Stimulated activated CD4-positive, alpha-beta T cell treated with anti-CD3 and anti-CD28 coated beads, Interleukin-1b, Interleukin-23, amount 100 ng/mL, for 24 hours (primary cell): ENCODE results near the gene CNGA3.

Experiments used
- DNase-seq, 4 experiments: peaks; one replicate each; pipeline ENCODE4 v3.0.0-alpha.2; 2020; ENCODE audit warnings: low read depth in 4 of 4, low spot score in 1 of 4

CNGA3 gene

GRCh38 chr2:98376996-98377395, 30.7 kb downstream of the CNGA3 start:
- no peak for DNase-seq

- DNase-seq = no peak
These were observed 31.3 kb downstream of the CNGA3 start for GRCh38 chr2:98377544-98377943.

- DNase-seq = no peak
These were observed 31.9 kb downstream of the CNGA3 start for GRCh38 chr2:98378196-98378595.

- no peak for DNase-seq
These were observed 32.6 kb downstream of the CNGA3 start for GRCh38 chr2:98378901-98379300.

- DNase-seq = no peak
These were observed 33.3 kb downstream of the CNGA3 start for GRCh38 chr2:98379311-98380202.

GRCh38 chr2:98380203-98380535, 33.9 kb downstream of the CNGA3 start:
- no peak for DNase-seq

GRCh38 chr2:98381494-98381893, 35.2 kb downstream of the CNGA3 start:
- DNase-seq = no peak

- DNase-seq = no peak
These were observed 35.8 kb downstream of the CNGA3 start for GRCh38 chr2:98382086-98382485.

- DNase-seq = no peak
These were observed 36.5 kb downstream of the CNGA3 start for GRCh38 chr2:98382739-98383138.

- DNase-seq = no peak
These were observed 36.9 kb downstream of the CNGA3 start for GRCh38 chr2:98383166-98383565.

- peak; percentile 31 to 62 (median 54) for DNase-seq
These were observed 38.9 kb downstream of the CNGA3 start for GRCh38 chr2:98385050-98385699.

- no peak for DNase-seq
These were observed 41.2 kb downstream of the CNGA3 start for GRCh38 chr2:98387478-98387877.

GRCh38 chr2:98388081-98388480, 41.8 kb downstream of the CNGA3 start:
- no peak for DNase-seq

GRCh38 chr2:98388601-98389250, 42.5 kb downstream of the CNGA3 start:
- no peak for DNase-seq

- DNase-seq = no peak
These were observed 43.0 kb downstream of the CNGA3 start for GRCh38 chr2:98389251-98389605.

GRCh38 chr2:98390571-98391476, 44.6 kb downstream of the CNGA3 start:
- no peak for DNase-seq

- DNase-seq = no peak
These were observed 45.5 kb downstream of the CNGA3 start for GRCh38 chr2:98391581-98392270.

GRCh38 chr2:98393354-98393753, 47.1 kb downstream of the CNGA3 start:
- no peak for DNase-seq

GRCh38 chr2:98394595-98395153, 48.4 kb downstream of the CNGA3 start:
- no peak for DNase-seq

GRCh38 chr2:98395977-98396376, 49.7 kb downstream of the CNGA3 start:
- DNase-seq = no peak
